ENCODE results near the gene LRRC56. TPM values are rescaled to one million over a fixed set of nuclear protein-coding genes. Genes with fewer than 3 reads are reported as not detected.

Gene LRRC56
- total RNA-seq, 1 donor, result 0.43 TPM

DNA sequence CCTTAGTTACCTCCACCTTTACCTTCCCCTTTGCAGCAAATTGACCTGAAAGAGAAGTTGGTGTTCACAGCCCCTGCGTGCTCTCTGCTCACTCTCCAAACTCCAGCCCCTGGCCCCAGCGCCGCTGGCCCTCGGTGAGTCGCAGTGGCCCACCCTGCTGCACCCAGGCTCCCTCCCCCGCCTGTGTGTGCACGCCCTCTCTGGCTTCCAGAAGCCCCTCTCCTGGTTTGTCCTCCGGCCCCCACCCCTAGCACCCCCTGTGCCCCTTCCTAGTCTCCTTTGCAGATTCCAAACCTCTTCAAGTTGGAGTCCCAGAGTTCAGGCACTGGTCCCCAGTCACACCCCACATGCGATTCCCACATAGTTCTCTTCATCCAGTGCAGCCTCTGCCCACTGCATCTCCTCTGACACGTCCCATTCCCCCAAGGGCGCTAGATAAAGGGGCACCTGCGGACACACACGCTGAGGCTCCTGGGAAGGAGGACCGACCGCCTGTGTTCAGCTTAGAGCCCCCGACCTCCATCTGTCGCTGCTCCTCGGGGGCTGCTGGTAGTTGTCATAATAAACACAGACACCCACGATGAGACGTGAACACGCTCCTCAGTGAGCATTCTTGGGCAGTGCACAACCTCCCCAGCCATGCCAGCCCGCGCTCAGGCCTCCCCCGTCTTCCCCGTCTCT, 37.4 kb downstream of the LRRC56 start:
- peak overlapping the region; percentile 68 for H3K4me3 ChIP-seq (ENCODE audit: low read depth, low read length)
- TF ChIP-seq, protein P1, sequence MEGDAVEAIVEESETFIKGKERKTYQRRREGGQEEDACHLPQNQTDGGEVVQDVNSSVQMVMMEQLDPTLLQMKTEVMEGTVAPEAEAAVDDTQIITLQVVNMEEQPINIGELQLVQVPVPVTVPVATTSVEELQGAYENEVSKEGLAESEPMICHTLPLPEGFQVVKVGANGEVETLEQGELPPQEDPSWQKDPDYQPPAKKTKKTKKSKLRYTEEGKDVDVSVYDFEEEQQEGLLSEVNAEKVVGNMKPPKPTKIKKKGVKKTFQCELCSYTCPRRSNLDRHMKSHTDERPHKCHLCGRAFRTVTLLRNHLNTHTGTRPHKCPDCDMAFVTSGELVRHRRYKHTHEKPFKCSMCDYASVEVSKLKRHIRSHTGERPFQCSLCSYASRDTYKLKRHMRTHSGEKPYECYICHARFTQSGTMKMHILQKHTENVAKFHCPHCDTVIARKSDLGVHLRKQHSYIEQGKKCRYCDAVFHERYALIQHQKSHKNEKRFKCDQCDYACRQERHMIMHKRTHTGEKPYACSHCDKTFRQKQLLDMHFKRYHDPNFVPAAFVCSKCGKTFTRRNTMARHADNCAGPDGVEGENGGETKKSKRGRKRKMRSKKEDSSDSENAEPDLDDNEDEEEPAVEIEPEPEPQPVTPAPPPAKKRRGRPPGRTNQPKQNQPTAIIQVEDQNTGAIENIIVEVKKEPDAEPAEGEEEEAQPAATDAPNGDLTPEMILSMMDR (IDR thresholded peaks at IDR 0.05; ENCODE audit: insufficient read depth, low read depth, low read length), result no peak
- no peak for DNase-seq (ENCODE audit: low read depth)

DNA sequence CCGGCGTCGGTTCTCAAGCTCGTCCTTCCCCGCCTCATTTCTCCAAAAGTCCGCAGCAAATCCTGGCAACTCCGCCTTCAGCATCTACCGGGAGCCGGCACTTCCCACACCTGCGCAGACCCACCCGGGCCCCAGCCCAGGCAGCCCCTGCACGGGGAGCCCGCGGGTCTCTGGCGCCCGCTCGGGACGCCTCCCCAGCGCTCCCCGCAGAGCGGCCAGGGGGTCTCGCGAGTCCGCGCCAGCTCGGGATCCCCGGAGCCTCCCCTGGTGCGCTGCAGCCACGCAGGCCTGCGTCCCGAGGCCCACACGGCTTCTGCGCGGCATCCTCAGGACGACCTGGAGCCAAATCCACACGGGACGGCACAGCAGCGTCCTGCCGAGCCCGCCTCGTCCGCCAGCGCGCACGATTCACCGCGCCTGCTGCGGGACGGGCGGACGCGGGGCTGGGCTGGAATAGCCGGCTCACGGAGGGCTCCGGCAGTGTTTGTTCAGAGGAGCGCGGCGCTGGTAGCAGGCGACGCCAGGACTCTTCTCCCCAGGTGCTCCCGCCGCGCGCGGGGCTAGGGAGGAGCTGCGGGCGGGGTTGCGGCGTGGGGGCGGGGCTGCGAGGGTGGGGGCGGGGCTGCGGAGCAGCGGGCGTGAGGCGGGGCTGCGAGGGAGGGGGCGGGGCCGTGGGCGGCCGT, 38.1 kb downstream of the LRRC56 start:
- TF ChIP-seq, protein P1 (IDR thresholded peaks at IDR 0.05; ENCODE audit: insufficient read depth, low read depth, low read length), result no peak
- peak overlapping the region; percentile 68 for H3K4me3 ChIP-seq (ENCODE audit: low read depth, low read length)
- DNase-seq (ENCODE audit: low read depth), result no peak

DNA sequence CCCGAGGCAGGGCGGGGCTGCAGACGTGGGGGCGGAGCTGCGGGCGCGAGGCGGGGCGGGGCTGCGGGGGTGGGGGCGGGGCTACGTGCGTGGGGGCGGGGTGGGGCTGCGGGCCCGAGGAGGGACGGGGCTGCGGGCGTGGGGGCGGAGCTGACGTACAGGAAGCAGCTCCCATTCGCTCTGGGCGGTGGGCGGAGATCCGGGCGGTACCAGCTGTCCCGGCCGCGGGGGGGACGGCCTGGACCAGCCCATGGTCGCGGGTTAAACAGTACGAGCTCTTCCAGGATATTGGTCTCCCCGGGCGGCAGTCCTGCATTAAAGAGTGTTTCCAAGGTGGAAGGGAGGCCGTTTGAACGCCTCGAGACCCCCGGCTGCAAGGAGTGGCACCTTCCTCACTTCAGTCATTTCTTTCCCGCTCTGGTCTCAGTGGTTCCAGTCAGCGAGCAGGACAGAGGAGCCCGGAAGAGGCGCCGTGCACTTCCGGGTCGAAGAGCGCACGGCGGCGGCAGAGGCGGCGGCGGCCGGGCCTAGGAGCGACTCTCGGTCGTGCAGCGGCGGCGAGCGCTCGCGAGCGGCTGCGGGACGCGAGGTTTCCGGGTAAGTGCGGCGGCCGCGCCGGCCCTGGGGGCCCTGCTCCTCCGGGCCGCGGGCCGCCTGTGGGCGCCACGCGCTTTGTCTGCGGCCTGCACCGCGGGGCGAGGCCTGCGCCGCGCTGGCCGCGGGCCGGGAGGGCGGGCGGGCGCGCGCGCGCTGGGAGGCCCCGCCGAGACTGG, 38.9 kb downstream of the LRRC56 start, which contains the start of gene PHRF1:
Gene PHRF1 (plus strand): TSS at position 475 of the 773 bp plus-strand sequence. CDS start 5,043 bp downstream, outside the sequence.
- TF ChIP-seq, protein P1 (IDR thresholded peaks at IDR 0.05; ENCODE audit: insufficient read depth, low read depth, low read length), result no peak
- H3K4me3 ChIP-seq (ENCODE audit: low read depth, low read length), result peak within 1 kb of the TSS; percentile 81
- peak; percentile 96 for DNase-seq (ENCODE audit: low read depth)

DNA sequence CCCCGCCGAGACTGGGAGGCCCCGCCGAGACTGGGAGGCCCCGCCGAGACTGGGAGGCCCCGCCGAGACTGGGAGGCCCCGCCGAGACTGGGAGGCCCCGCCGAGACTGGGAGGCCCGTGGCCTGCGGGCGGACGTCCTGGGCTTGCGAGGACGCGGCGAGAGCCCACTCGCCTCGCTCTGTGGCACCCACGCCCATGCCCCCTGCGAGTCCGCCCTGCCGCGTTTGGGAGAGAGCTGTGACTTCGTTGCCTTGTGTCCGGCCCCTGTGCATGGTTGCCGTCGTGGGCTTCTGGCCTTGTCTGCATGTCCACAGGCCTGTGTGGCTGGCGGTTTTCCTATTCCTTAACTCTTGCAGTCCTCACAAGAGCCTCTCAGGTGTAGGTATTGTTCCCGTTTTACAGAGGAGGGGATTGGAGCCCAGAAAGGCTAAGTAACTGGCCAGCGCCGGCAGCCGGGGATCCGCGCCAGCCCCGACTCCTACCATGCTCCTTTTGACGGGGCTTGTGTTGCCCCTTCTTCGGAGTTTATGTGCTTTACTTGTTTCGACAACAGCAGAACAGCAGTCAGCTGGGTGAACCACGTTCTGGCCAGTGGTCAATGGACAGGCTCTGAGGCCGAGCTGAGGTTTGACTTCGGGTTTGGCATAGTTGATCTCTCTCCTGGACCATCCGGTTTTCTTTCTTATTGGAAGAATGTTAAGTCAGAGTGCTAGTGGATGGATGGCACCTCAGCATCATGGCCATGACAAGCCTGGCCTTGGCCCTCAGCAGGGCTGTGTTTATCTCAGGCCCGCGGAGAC, 39.7 kb downstream of the LRRC56 start:
- H3K4me3 ChIP-seq (ENCODE audit: low read depth, low read length), result peak overlapping the region; percentile 75
- TF ChIP-seq, protein P1 (IDR thresholded peaks at IDR 0.05; ENCODE audit: insufficient read depth, low read depth, low read length), result no peak
- DNase-seq (ENCODE audit: low read depth), result peak; percentile 14

DNA sequence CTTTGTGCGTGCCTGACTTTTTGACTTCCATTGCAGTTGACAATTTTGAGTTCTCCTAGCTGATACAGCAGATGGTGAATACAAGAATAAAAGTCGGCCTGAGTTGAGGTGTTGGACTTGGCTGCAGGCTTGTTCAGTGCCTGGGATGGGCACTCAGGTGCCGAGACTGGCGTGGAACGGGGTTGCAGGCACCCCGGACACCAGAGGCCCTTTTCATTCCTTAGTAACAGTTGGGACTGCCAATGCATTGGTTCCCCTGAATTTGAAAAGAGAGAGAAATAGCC, 40.2 kb downstream of the LRRC56 start:
- TF ChIP-seq, protein P1 (IDR thresholded peaks at IDR 0.05; ENCODE audit: insufficient read depth, low read depth, low read length), result no peak
- no peak for DNase-seq (ENCODE audit: low read depth)
- H3K4me3 ChIP-seq (ENCODE audit: low read depth, low read length), result peak overlapping the region; percentile 75

DNA sequence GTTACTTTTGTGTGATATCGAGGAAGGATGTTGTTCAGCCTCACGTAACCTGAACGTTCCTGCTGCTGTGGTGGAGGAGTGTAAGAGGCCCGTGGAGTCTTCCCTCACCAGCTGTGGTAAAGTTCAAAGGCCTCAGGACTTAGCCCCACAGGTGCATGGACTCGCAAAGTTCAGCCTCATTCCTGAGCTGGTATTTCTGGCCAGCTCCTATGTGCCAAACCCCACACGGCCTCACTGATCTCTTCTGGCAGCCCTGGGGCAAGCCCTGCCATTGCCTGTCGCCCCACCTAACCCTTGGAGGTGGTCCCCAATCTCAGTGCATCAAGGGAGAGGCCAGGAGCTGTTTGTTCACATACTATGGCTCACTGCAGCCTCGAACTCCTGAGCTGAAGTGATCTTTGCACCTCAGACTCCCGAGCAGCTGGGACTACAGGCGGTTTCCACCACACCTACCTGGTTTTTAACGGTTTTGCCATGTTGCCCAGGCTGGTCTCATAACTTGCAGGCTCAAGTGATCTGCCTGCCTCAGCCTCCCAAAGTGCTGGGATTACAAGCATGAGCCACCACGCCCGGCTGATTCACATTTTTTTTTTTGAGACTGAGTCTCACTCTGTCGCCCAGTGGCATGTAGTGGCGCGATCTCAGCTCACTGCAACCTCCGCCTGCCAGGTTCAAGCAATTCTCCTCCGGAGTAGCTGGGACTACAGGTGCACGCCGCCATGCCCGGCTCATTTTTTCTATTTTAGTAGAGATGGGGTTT, 41.1 kb downstream of the LRRC56 start:
- TF ChIP-seq, protein P1 (IDR thresholded peaks at IDR 0.05; ENCODE audit: insufficient read depth, low read depth, low read length), result no peak
- peak overlapping the region; percentile 75 for H3K4me3 ChIP-seq (ENCODE audit: low read depth, low read length)
- DNase-seq (ENCODE audit: low read depth), result no peak

Data from fibroblast of villous mesenchyme (primary cell).